ENCODE measurements around the gene GRK5.

Gene GRK5

DNA sequence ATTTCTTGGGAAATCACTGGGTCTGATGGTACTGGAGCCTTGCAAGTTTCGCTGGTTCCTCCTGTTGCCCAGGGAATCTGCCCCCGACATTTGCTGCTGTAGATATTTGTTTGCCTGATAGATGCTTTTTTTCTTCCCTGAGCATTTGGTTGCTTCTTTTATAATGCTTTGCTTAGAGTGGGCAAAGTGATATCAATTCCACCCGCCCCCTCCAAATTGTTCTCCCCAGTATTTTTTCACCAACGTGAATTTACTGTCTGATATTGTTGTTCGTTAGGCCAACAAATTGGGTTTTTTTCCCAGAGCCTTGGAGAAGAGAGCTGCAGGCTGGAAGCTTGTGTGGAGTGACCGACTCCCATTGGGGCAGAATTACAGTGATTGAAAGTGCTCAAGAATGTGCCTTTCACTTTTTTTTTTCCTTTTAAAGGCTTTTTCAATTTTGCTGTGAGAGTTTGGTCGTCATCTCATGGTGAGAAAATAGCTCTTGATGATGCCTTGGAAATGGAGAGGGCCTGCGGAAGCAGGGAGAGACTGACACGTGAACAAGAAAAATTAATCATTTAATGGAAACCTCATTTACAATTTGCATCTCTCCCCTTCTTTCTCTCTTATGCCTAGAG is 2.5 kb downstream of the GRK5 start:
- H3K27me3 ChIP-seq, result no peaks in the 10 kb centered on the region
- no peaks in the 10 kb centered on the region for H3K9me3 ChIP-seq
- H3K4me1 ChIP-seq, result peaks cover 14% of the 10 kb centered on the region
- DNase-seq, result no peak
- peak overlapping the region; percentile 81 for H3K4me3 ChIP-seq (ENCODE audit: low read depth, low read length)
- TF ChIP-seq CTCF (IDR thresholded peaks at IDR 0.05; ENCODE audit: low read depth, low read length), result no peak
- H3K36me3 ChIP-seq, result no peaks in the 10 kb centered on the region

GRCh38 chr10:119210633-119211032 is 3.3 kb downstream of the GRK5 start:
- Histone ChIP-seq H3K4me1 (peaks cover 14% of the 10 kb centered on the region), H3K27me3 (no peaks in the 10 kb centered on the region), H3K9me3 (no peaks in the 10 kb centered on the region), H3K4me3 (ENCODE audit: low read depth, low read length) (no peak overlapping the region), H3K36me3 (no peaks in the 10 kb centered on the region)
- no peak for TF ChIP-seq CTCF (IDR thresholded peaks at IDR 0.05; ENCODE audit: low read depth, low read length)
- DNase-seq, result no peak

DNA sequence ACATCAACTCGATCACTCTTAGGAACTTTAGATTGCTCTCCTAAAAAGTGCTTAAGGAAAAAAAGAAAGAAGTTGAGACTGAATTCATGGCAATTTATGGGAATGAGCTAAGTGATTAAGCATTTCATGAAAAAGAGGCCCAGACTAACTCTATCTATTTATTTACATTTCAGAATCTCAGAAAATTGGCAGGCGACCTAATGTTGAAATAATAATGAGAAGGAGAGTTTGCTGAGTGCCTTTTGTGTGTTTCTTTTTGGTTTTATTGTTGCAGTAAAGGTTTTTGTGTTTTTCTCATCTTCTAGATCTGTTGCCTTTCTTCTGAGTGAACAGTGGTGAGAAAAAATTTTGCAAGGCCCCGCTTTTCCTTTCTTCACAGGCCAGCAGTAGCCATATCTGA is 3.8 kb downstream of the GRK5 start:
- Histone ChIP-seq H3K36me3 (no peaks in the 10 kb centered on the region), H3K9me3 (no peaks in the 10 kb centered on the region), H3K4me1 (peaks cover 14% of the 10 kb centered on the region), H3K4me3 (ENCODE audit: low read depth, low read length) (no peak overlapping the region), H3K27me3 (no peaks in the 10 kb centered on the region)
- no peak for DNase-seq
- no peak for TF ChIP-seq CTCF (IDR thresholded peaks at IDR 0.05; ENCODE audit: low read depth, low read length)

- no peak for TF ChIP-seq CTCF (IDR thresholded peaks at IDR 0.05; ENCODE audit: low read depth, low read length)
- Histone ChIP-seq H3K36me3 (no peaks in the 10 kb centered on the region), H3K9me3 (no peaks in the 10 kb centered on the region), H3K27me3 (no peaks in the 10 kb centered on the region), H3K4me1 (peaks cover 12% of the 10 kb centered on the region), H3K4me3 (ENCODE audit: low read depth, low read length) (no peak overlapping the region)
- no peak for DNase-seq
Observed at GRCh38 chr10:119211625-119212441, 4.5 kb downstream of the GRK5 start.

GRCh38 chr10:119215371-119215770 is 8.0 kb downstream of the GRK5 start:
- no peaks in the 10 kb centered on the region for H3K27me3 ChIP-seq
- no peaks in the 10 kb centered on the region for H3K36me3 ChIP-seq
- H3K9me3 ChIP-seq, result no peaks in the 10 kb centered on the region
- TF ChIP-seq CTCF (IDR thresholded peaks at IDR 0.05; ENCODE audit: low read depth, low read length), result no peak
- peaks cover 12% of the 10 kb centered on the region for H3K4me1 ChIP-seq
- no peak overlapping the region for H3K4me3 ChIP-seq (ENCODE audit: low read depth, low read length)
- DNase-seq, result no peak

GRCh38 chr10:119216127-119216526 is 8.8 kb downstream of the GRK5 start:
- H3K4me3 ChIP-seq (ENCODE audit: low read depth, low read length), result no peak overlapping the region
- no peak for DNase-seq
- no peaks in the 10 kb centered on the region for H3K36me3 ChIP-seq
- H3K27me3 ChIP-seq, result no peaks in the 10 kb centered on the region
- no peak for TF ChIP-seq CTCF (IDR thresholded peaks at IDR 0.05; ENCODE audit: low read depth, low read length)
- no peaks in the 10 kb centered on the region for H3K9me3 ChIP-seq
- peaks cover 12% of the 10 kb centered on the region for H3K4me1 ChIP-seq
